Measurements from ENCODE around the gene RFTN1.
A peak's percentile ranks its signal among the peaks of the same experiment; 100 is the strongest.

The RFTN1 gene

GRCh38 chr3:16484216-16484615, 29.3 kb downstream of the RFTN1 start:
- peak; percentile 68; the same call in 1 of the 2 replicates for TF ChIP-seq ISL1 (CRISPR knock-in tag; IDR thresholded peaks at IDR 0.05)
- no peak for TF ChIP-seq SNAI2 (CRISPR knock-in tag; IDR thresholded peaks at IDR 0.05)
- peak; percentile 86 for ATAC-seq

GRCh38 chr3:16482770-16483531, 30.5 kb downstream of the RFTN1 start:
- no peak for ATAC-seq

GRCh38 chr3:16482194-16482769, 31.2 kb downstream of the RFTN1 start:
- no peak for ATAC-seq
- TF ChIP-seq POU6F1 (CRISPR knock-in tag; IDR thresholded peaks at IDR 0.05; ENCODE audit: borderline replicate concordance, low read depth) (no peak), GLIS3 (CRISPR knock-in tag; IDR thresholded peaks at IDR 0.05) (no peak), SNAI2 (CRISPR knock-in tag; IDR thresholded peaks at IDR 0.05) (no peak), CREB5 (CRISPR knock-in tag; IDR thresholded peaks at IDR 0.05; ENCODE audit: low read depth) (no peak), TOX (CRISPR knock-in tag; IDR thresholded peaks at IDR 0.05; ENCODE audit: borderline replicate concordance) (no peak), TSHZ2 (CRISPR knock-in tag; IDR thresholded peaks at IDR 0.05) (no peak), RARB (CRISPR knock-in tag; IDR thresholded peaks at IDR 0.05) (no peak)

More at GRCh38 chr3:16482770-16483531, 30.5 kb downstream of the RFTN1 start:
- TF ChIP-seq ZC3H10 (CRISPR knock-in tag; IDR thresholded peaks at IDR 0.05) = no peak
- no peak for TF ChIP-seq ZFP30 (CRISPR knock-in tag; IDR thresholded peaks at IDR 0.05)
- no peak for TF ChIP-seq CSDC2 (CRISPR knock-in tag; IDR thresholded peaks at IDR 0.05)
- no peak for TF ChIP-seq TSHZ2 (CRISPR knock-in tag; IDR thresholded peaks at IDR 0.05)
- TF ChIP-seq CSRNP3 (CRISPR knock-in tag; IDR thresholded peaks at IDR 0.05) = no peak
- no peak for TF ChIP-seq GLIS3 (CRISPR knock-in tag; IDR thresholded peaks at IDR 0.05)
- TF ChIP-seq ESRRG (CRISPR knock-in tag; IDR thresholded peaks at IDR 0.05) = no peak
- no peak for TF ChIP-seq RARB (CRISPR knock-in tag; IDR thresholded peaks at IDR 0.05)
- TF ChIP-seq PATZ1 (CRISPR knock-in tag; IDR thresholded peaks at IDR 0.05; ENCODE audit: borderline replicate concordance) = no peak
- no peak for TF ChIP-seq ZNF70 (CRISPR knock-in tag; IDR thresholded peaks at IDR 0.05)
- no peak for TF ChIP-seq ARNTL (CRISPR knock-in tag; IDR thresholded peaks at IDR 0.05; ENCODE audit: borderline replicate concordance, low read depth)
- no peak for TF ChIP-seq TOX (CRISPR knock-in tag; IDR thresholded peaks at IDR 0.05; ENCODE audit: borderline replicate concordance)
- no peak for TF ChIP-seq OSR1 (CRISPR knock-in tag; IDR thresholded peaks at IDR 0.05)
- no peak for TF ChIP-seq ISL1 (CRISPR knock-in tag; IDR thresholded peaks at IDR 0.05)
